ENCODE measurements around the gene IPO8.
"Not testable (repeated sequence)": the region's sequence is repeated elsewhere in the genome, so short reads cannot be mapped to it uniquely, and the experiment has no call there.

IPO8 gene

GRCh38 chr12:30687265-30687986 is 8.2 kb downstream of the IPO8 start:
- DNase-seq: no peak

DNA sequence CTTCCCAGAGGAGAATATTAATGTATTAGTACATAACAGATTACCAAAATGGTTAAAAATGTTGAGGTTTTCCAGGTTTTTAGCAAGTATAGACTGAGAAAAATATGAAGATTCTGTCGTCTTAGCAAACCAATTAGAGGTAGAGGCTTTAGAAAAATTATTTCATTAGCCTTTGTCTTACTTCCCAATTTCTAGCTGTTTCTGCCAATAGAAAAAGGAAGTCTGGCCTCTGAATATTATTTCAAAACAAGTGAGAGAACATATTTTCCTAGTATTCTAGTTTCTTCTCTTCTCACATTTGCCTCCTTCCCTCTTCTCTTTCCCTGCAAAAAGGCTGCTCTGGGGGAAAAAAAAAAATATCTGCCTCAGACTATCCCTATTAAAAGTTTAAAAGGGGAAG is 16.4 kb downstream of the IPO8 start:
- no peak for DNase-seq

GRCh38 chr12:30678221-30678620 is 17.4 kb downstream of the IPO8 start:
- no peak for DNase-seq

DNA sequence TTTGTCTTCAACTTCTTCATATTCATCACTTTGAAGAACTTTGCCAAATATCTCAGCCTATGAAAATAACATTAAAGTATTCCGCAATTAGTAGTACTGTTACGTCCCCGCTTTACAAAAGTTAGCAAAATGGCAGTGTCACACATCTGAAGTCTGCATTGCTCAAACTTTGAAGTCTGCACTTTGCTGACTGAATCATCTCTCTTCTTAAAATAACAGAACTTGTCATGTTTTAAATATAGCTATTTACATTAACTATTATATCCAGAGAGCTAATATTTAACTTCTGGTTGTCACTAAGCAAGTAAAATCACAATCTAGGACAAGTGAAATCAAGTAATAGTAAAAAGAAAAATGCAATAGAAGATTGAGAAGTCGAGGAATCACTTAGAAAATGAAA is 34.5 kb downstream of the IPO8 start:
- no peak for DNase-seq

- DNase-seq: no peak
These were observed 43.5 kb downstream of the IPO8 start for GRCh38 chr12:30652034-30652696.

GRCh38 chr12:30646821-30647220 is 48.8 kb downstream of the IPO8 start:
- DNase-seq: no peak

DNA sequence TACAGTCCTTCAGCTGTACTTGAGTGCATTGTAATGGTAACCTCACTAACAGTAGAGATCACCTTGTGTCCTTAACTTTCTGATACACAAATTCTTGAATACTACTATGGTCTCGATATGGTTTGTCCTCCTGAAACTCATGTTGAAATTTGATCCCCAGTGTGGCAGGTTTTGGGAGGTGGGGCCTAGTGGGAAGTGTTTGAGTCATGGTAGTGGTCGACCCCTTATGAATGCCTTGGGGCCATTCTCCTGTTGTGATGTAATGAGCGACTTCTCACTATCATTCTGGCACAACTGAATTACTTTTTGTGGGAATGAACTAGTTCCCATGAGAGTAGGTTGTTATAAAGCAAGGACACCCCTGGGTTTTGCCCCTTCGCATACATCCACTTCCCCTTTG is 52.3 kb downstream of the IPO8 start:
- no peak for DNase-seq

DNA sequence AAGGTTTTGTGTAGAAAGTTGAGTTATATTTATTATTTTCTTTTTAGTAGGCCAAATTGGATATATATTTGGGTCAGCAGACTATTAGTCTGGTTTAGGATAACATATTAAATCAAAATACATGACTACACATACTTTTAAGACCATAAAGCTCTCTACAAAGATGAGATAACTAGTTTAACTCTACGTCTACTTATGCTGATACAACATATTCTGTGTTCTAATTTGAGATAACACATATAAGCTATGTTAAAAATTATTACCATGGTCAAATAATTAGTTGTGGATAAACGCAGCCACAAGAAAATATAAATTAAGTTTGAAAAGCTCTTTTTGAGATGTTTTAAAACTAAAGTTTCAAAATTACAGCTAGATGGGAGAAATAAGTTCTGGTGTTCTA is 55.3 kb downstream of the IPO8 start:
- DNase-seq: no peak

DNA sequence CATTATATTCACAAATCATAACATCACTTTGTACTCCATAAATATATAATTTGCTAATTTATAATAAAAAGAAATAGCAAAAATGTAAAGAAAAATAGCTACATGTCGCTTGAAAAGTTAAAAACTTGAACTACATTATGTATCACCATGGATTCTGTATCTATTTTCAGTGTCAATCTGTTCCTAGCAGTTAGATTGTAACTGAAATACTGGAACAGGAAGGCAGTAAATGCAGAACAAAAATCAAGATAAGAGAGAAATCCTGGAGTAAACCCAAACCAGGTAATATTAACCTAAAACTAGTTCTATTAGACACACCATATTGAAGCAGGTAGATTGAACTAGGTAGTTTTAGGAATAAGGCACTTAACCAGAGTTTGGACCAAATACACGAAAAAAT is 60.3 kb downstream of the IPO8 start:
- DNase-seq: no peak

DNA sequence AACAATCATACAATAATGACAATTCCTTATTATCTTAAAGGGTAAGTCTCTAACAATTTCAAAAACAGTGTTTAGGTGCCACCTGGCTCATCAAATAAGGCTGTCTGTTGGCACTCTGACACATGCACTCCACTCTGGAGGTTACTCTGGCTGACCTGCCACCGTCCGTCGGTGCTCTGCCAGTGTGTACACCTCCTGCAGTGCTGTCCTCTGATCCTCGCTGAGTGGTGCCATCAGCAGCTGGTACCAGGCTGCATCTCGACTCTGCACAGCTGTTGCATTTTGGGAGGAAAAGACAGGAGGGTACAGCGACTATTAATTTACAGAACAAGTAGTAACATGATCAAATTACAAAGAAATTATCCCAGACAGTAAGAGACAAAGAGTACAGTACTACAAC is 63.9 kb downstream of the IPO8 start:
- no peak for DNase-seq

- DNase-seq: no peak
These were observed 64.7 kb downstream of the IPO8 start for GRCh38 chr12:30630979-30631285.

GRCh38 chr12:30630076-30630978 is 65.3 kb downstream of the IPO8 start:
- DNase-seq: no peak

DNA sequence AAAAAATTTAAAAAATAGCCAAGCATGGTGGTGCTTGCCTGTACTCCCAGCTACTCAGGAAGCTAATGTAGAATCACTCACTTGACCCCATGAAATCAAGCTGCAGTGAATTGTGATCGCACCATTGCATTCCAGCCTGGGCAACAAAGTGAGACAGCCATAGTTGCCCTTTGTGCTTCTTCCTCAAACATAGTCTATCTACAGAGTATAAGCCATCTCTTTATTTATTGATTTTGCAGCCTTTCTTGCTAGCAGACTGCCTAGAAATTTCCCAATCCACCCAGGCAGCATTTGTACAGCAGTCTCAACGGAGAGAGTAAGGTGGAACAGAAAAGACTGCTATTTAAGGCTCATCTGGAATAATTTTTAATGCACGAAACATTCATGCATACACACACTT is 68.8 kb downstream of the IPO8 start:
- no peak for DNase-seq

- DNase-seq: no peak
These were observed 71.7 kb downstream of the IPO8 start for GRCh38 chr12:30624009-30624408.

DNA sequence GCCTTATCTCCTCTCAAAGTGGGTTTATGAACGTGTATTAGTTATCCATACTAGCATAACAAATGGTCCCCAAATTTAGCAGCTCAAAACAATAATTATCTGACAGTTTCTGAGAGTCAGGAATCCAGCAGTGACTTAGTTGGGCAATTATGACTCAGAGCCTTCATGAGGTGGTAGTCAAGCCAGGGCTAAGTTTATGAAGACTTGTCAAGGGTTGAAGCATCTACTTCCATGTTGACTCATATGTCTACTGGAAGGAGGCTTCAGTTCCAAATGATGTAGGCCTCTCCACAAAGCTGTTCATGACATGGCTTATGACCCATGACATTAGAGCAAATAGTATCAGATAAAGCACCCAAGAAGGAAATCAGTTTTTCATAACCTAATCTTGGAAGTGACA is 73.2 kb downstream of the IPO8 start:
- no peak for DNase-seq

- not testable (repeated sequence) for DNase-seq
These were observed 73.9 kb downstream of the IPO8 start for GRCh38 chr12:30621663-30622241.

GRCh38 chr12:30617346-30618016 is 78.2 kb downstream of the IPO8 start:
- DNase-seq: no peak

DNA sequence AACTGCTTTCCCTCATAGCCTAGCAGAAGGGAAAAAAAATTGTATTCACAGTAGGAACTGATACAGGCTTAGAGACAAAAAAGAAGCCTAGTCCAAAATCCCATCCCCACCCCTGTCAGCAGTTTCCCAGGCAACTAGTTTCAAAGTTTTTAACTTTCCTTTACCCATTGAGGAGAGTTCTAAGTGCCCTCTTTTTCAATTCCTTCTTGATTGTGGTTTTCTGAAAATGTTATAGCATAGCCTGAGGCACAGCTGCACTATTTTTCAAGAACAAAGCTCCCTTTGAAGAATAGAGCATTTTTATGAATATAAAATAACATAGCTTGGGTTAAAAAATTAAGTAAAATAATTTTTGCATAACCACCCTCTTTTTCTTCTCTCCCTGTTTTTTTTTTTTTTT is 81.6 kb downstream of the IPO8 start:
- DNase-seq: no peak

DNA sequence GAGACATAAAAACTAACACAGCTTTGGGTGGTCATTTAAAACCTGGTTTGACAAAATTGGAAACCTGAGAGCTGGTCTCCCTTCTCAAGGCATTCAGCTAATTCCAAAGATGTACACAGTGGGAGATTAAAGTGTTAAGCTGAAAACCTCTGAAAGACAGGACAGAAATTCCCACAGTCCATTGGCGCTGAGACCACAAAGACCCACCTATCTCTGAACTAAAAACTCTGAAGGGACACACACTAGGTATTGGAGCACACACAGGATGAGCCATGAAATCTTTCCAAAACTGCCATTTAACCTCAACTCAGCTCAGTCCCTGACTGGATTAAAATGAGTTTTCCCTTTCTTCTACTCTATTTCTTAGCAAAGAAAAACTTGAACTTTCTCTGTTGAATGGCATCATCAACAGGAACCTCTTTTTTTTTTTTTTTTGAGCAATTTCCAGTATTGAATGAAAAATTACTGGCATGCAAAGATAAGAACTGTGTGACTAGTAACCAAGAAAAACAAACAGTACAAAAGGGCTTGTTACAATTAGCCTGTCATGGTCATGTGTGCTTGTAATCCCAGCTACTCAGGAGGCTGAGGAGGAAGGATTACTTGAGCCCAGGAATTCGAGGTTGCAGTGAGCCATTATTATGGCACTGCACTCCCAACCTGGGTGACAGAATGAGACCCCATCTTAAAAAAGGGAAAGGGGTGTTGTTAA is 82.4 kb downstream of the IPO8 start:
- no peak for DNase-seq

- no peak for DNase-seq
These were observed 85.0 kb downstream of the IPO8 start for GRCh38 chr12:30610718-30611117.

DNA sequence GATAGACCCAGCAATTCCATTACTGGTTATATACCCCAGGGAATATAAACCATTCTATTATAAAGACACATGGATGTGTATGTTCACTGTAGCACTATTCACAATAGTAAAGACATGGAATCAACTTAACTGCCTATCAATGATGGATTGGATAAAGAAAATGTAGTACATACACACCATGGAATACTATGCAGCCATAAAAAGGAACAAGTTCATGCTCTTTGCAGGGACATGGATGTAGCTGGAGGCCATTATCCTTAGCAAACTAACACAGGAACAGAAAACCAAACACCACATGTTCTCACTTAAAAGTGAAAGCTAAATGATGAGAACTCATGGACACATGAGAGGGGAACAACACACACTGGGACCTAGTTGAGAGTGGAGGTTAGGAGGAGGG is 85.8 kb downstream of the IPO8 start:
- not testable (repeated sequence) for DNase-seq

DNA sequence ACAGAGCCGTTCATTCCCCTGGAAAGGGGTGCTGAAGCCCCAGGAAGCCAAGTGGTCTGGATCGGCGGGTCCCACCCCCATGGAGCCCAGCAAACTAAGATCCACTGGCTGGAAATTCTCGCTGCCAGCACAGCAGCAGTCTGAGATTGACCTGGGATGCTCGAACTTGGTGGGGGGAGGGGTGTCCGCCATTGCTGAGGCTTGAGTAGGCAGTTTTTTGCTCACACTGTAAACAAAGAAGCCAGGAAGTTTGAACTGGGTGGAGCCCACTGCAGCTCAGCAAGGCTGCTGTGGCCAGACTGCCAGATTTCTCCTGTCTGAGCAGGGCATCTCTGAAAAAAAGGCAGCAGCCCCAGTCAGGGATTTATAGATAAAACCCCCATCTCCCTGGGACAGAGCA is 91.4 kb downstream of the IPO8 start:
- DNase-seq: not testable (repeated sequence)

Data from GDM1 (cell line).